NOMO-1 treated with DMSO at 0.1 percent for 48 hours (cell line): Measurements from ENCODE around the gene SLC16A2.

ENCODE experiments used
- DNase-seq: peaks from one replicate; lab custom pipeline; 2025; ENCODE audit not compliant: unreplicated experiment; lab: John Stamatoyannopoulos, UW

SLC16A2 gene

GRCh38 chrX:74535086-74535407, 113.8 kb downstream of the SLC16A2 start:
- no peak for DNase-seq

GRCh38 chrX:74535408-74536151, 114.3 kb downstream of the SLC16A2 start:
- peak; percentile 52 for DNase-seq

GRCh38 chrX:74536152-74536831, 115.0 kb downstream of the SLC16A2 start:
- peak; percentile 60 for DNase-seq

GRCh38 chrX:74536832-74537371, 115.6 kb downstream of the SLC16A2 start:
- no peak for DNase-seq

GRCh38 chrX:74540635-74541249, 119.4 kb downstream of the SLC16A2 start:
- DNase-seq: no peak

- DNase-seq: no peak
Measured at GRCh38 chrX:74545880-74546523, 124.7 kb downstream of the SLC16A2 start.

- no peak for DNase-seq
Measured at GRCh38 chrX:74546984-74547383, 125.7 kb downstream of the SLC16A2 start.

GRCh38 chrX:74550295-74550802, 129.1 kb downstream of the SLC16A2 start:
- peak; percentile 62 for DNase-seq

GRCh38 chrX:74551934-74552333, 130.6 kb downstream of the SLC16A2 start:
- DNase-seq: no peak

GRCh38 chrX:74557378-74557777, 136.1 kb downstream of the SLC16A2 start:
- no peak for DNase-seq

- no peak for DNase-seq
Measured at GRCh38 chrX:74578137-74578536, 156.8 kb downstream of the SLC16A2 start.

- DNase-seq: no peak
Measured at GRCh38 chrX:74579597-74580198, 158.4 kb downstream of the SLC16A2 start.
